PC-9 (cell line): Measurements from ENCODE around the gene SLC22A14.

ENCODE experiments used
- EZH2 ChIP-seq: fragments of 200-600 bp; sonication (generic); IDR thresholded peaks from 2 replicates; pipeline ENCODE4 v1.8.0; 2017; ENCODE audit warnings: antibody characterized with exemption, low read depth
- TF ChIP-seq, protein P1 (sequence below): fragments of 200-600 bp; sonication (generic); conservative IDR thresholded peaks from 2 replicates; pipeline ENCODE4 v1.6.1; 2017; ENCODE audit warnings: mixed run types, antibody characterized with exemption, mild to moderate bottlenecking, moderate library complexity

DNA sequence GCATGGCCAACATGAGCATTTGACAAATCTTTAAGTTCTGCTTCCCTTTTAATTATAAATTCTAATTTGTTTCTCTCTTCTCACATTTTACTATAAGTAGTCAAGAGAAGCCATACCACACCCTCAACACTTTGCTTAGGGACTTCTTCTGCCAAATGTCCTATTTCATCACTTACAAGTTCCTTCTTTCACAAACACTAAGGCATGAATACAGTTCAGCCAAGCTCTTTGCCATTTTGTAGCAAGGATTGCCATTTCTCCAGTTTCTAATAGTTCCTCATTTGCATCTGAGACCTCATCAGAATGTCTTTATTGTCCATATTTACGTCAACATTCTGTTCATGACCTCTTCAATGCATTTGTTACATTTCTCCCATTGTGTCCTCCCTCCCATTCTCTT lies 29.4 kb downstream of the SLC22A14 start:
- TF ChIP-seq, protein P1, sequence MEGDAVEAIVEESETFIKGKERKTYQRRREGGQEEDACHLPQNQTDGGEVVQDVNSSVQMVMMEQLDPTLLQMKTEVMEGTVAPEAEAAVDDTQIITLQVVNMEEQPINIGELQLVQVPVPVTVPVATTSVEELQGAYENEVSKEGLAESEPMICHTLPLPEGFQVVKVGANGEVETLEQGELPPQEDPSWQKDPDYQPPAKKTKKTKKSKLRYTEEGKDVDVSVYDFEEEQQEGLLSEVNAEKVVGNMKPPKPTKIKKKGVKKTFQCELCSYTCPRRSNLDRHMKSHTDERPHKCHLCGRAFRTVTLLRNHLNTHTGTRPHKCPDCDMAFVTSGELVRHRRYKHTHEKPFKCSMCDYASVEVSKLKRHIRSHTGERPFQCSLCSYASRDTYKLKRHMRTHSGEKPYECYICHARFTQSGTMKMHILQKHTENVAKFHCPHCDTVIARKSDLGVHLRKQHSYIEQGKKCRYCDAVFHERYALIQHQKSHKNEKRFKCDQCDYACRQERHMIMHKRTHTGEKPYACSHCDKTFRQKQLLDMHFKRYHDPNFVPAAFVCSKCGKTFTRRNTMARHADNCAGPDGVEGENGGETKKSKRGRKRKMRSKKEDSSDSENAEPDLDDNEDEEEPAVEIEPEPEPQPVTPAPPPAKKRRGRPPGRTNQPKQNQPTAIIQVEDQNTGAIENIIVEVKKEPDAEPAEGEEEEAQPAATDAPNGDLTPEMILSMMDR = no peak
- no peak for TF ChIP-seq EZH2
